Measurements from ENCODE around the gene DPEP1. TPM values are rescaled to one million over a fixed set of nuclear protein-coding genes. Genes with fewer than 3 reads are reported as not detected.
"Not testable (repeated sequence)": the region's sequence is repeated elsewhere in the genome, so short reads cannot be mapped to it uniquely, and the experiment has no call there.

The DPEP1 gene
- total RNA-seq, 1 donor from 2014 or later = not detected

DNA sequence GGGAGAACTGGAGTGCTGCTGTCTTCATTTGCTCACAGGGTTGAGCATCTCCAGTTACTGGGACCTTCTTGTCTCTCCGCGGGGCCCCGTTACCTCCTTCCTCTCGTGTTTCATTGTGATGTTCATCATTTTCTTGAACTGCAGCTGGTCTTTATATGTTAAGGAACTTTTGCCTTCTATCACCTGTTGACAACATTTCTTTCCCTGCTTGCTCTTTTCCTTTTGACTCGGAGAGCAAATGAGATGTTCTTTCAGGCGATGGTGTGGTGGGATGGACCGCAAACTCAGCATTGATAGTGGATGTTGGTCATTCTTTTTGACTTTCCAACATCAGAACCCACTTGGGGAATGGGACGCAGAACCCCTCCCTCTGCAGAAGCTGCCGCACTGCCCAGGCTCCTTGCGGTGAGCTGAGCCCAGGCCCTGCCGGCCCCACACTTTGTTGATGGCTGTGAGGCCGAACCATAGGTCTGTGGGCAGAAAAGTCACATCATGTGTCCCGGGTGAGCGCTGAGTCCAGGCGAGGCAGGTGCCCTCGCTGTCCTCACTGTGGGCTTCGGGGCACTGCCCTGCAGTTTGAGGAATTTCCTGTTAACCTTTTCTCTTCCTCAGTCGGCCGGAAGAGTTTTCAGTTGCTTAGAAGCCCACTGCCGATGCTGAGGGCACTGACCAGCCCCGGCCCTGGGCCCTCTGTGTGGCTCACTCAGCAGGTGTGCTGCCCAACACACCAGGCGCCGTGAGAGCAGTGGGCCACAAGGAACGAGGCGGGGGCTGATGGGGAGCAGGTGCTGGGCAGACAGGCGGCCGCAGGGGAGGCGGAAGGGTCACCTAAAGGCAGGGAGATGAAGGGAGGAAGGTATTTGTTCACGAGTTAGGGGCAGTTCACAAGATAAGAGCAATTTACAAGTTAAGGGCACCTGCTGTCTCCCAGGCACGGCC, 45.5 kb upstream of the DPEP1 start:
- Mint-ChIP-seq H3K9me3 (ENCODE audit: low read depth) (no peaks in the 10 kb centered on the region), H3K27me3 (ENCODE audit: low read depth) (no peaks in the 10 kb centered on the region), H3K36me3 (ENCODE audit: low read depth) (peaks cover 15% of the 10 kb centered on the region), H3K4me1 (ENCODE audit: low read depth) (peaks cover 38% of the 10 kb centered on the region), H3K4me3 (ENCODE audit: unreplicated experiment) (no peak overlapping the region), H3K27ac (ENCODE audit: unreplicated experiment) (no peak overlapping the region)
- DNase-seq (ENCODE audit: low spot score) = no peak
- TF ChIP-seq, protein P1, sequence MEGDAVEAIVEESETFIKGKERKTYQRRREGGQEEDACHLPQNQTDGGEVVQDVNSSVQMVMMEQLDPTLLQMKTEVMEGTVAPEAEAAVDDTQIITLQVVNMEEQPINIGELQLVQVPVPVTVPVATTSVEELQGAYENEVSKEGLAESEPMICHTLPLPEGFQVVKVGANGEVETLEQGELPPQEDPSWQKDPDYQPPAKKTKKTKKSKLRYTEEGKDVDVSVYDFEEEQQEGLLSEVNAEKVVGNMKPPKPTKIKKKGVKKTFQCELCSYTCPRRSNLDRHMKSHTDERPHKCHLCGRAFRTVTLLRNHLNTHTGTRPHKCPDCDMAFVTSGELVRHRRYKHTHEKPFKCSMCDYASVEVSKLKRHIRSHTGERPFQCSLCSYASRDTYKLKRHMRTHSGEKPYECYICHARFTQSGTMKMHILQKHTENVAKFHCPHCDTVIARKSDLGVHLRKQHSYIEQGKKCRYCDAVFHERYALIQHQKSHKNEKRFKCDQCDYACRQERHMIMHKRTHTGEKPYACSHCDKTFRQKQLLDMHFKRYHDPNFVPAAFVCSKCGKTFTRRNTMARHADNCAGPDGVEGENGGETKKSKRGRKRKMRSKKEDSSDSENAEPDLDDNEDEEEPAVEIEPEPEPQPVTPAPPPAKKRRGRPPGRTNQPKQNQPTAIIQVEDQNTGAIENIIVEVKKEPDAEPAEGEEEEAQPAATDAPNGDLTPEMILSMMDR (IDR thresholded peaks at IDR 0.05) = no peak

DNA sequence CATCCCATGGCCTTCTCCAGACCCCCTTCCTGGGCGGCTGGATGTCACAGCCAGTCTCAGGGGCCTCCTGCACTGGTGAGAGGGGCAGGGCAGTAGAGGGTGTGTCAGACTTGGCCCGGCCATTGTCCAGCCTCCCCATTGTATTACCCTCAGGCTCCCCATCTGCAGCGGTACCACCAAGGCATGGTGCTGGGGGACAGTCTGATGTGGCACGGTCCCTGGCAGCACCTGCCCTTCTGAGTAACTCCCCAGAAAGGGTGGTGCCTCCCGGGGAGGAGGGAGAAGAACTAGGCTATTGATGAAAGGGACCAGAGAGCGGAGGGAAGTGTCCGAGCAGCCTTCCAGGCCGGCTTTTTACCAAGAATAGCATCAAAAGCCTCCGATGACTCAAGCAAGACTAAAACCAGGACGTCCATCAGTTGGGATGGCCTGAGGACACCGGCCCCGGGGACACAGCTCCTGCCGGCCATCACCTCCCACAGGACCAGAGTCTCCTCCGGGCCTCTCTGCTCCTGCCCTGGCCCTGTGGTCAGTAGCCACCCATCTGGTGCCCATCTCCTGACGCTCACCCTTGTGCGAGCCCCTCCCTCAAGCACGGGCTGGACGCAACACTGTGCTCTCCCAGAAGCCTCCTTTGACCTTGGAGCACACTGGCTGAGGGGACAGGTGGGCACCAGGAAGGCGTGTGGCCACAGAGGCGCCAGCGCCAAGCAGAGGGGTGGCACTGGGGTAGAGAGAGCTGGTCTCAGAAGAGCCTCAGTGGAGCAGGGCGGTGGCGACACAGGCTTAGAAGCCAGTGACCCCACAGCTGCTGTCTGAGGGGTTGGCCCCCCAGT, 43.7 kb upstream of the DPEP1 start:
- TF ChIP-seq, protein P1 (IDR thresholded peaks at IDR 0.05) = no peak
- Mint-ChIP-seq H3K27me3 (ENCODE audit: low read depth) (no peaks in the 10 kb centered on the region), H3K4me1 (ENCODE audit: low read depth) (peaks cover 36% of the 10 kb centered on the region), H3K9me3 (ENCODE audit: low read depth) (no peaks in the 10 kb centered on the region), H3K4me3 (ENCODE audit: unreplicated experiment) (no peak overlapping the region), H3K27ac (ENCODE audit: unreplicated experiment) (no peak overlapping the region), H3K36me3 (ENCODE audit: low read depth) (peaks cover 3% of the 10 kb centered on the region)
- no peak for DNase-seq (ENCODE audit: low spot score)

DNA sequence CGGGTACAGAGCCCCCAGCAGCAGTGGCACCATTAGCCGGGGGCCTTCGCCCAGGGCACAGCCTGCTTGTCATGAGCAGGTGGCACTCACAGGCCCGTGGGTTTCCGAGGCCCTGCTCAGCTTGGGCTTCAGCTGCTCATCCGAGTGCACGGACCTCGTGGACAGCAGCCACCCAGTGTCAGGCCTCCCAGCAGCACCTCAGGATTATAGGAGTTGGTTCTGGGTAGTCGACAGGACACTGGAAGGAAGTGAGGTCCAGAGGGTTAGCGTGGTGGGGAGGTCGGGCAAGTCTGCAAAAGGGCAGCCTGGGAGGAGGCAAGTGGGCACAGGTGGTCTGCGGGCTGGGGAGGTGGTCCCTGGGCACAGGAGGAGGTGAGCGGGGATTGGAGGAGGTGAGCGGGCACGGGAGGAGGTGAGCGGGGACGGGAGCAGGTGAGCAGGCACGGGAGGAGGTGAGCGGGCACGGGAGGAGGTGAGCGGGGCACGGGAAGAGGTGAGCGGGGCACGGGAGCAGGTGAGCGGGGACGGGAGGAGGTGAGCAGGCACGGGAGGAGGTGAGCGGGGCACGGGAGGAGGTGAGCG, 43.0 kb upstream of the DPEP1 start:
- TF ChIP-seq, protein P1 (IDR thresholded peaks at IDR 0.05) = no peak
- Mint-ChIP-seq H3K4me1 (ENCODE audit: low read depth) (peaks cover 30% of the 10 kb centered on the region), H3K9me3 (ENCODE audit: low read depth) (no peaks in the 10 kb centered on the region), H3K27ac (ENCODE audit: unreplicated experiment) (no peak overlapping the region), H3K27me3 (ENCODE audit: low read depth) (no peaks in the 10 kb centered on the region), H3K36me3 (ENCODE audit: low read depth) (no peaks in the 10 kb centered on the region), H3K4me3 (ENCODE audit: unreplicated experiment) (no peak overlapping the region)
- no peak for DNase-seq (ENCODE audit: low spot score)

DNA sequence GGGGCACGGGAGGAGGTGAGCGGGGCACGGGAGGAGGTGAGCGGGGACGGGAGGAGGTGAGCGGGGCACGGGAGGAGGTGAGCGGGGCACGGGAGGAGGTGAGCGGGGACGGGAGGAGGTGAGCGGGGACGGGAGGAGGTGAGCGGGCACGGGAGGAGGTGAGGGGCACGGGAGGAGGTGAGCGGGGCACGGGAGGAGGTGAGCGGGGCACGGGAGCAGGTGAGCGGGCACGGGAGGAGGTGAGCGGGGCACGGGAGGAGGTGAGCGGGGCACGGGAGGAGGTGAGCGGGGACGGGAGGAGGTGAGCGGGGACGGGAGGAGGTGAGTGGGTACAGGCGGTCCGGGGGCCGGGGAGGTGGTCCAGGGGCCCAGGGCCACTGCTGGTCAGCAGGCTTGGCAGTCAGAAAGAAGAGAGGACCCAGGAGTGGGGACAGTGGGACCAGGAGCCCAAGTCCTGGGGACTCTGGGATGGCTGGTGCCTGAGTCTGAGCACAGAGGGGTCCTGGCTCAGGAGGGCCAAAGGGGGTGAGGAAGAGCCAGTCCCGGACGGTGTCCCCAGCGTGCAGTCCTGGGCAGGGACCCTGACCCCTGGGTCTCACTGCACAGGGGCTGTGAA, 42.4 kb upstream of the DPEP1 start:
- not testable (repeated sequence) for H3K27ac Mint-ChIP-seq (ENCODE audit: unreplicated experiment); H3K27me3 Mint-ChIP-seq (ENCODE audit: low read depth); DNase-seq (ENCODE audit: low spot score); H3K36me3 Mint-ChIP-seq (ENCODE audit: low read depth); H3K9me3 Mint-ChIP-seq (ENCODE audit: low read depth); H3K4me3 Mint-ChIP-seq (ENCODE audit: unreplicated experiment)
- H3K4me1 Mint-ChIP-seq (ENCODE audit: low read depth) = peaks cover 24% of the 10 kb centered on the region

DNA sequence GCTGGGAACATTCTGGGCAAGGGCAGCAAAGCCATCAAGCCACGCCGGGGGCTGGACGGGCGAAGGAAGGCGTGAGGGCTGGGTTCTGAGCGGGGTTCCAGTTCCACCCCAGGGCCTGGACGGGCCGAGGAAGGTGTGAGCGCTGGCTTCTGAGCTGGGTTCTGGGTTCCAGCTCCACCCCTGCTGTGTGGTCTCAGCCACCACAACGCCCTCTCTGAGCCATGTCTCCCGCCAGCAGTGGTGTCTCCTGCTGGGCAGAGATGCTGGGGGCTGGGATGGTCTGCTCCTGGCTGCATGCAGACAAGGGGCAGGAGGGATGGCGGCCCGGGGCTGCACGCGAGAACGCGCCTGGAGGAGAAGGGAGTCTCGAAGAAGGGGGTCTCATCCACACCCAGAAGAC, 41.8 kb upstream of the DPEP1 start:
- DNase-seq (ENCODE audit: low spot score) = no peak
- no peak overlapping the region for H3K27ac Mint-ChIP-seq (ENCODE audit: unreplicated experiment)
- TF ChIP-seq, protein P1 (IDR thresholded peaks at IDR 0.05) = no peak
- no peaks in the 10 kb centered on the region for H3K9me3 Mint-ChIP-seq (ENCODE audit: low read depth)
- no peak overlapping the region for H3K4me3 Mint-ChIP-seq (ENCODE audit: unreplicated experiment)
- H3K36me3 Mint-ChIP-seq (ENCODE audit: low read depth) = no peaks in the 10 kb centered on the region
- peaks cover 20% of the 10 kb centered on the region for H3K4me1 Mint-ChIP-seq (ENCODE audit: low read depth)
- H3K27me3 Mint-ChIP-seq (ENCODE audit: low read depth) = no peaks in the 10 kb centered on the region
